ENCODE data around the gene RHBDD2.

Gene RHBDD2

DNA sequence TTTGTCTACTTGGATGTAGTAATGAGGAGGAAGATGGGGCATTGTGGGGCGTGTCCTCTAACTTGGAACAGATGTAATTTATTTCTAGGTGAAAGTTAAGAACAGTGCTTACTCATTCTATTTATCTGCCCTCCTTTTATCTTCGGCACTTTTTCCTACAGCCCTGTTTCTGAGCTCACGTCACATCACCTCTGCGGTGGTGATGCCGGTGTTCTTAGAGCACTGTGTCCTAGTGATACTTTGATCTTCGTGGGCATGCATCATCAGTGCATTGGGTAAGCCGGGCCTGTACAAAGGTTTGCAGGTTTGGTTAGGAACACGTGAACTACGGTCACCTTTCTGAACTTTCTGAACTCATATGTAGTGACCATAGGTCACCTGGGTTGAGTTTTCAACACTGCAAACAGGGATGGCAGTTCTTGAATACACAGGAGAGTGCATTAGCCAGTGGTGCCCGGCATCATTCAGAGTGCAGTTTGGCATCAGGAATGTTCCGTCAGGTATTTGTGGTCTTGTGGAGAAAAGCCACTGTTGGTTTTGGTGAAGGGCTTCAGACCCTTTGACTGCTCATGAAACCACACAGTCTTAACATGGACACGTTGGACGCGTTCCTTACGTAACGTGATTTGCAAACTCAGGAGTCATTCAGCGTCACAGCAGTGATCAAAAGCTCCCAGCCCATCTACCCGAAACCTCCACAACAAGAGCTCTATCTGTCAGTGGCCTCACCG, 41.8 kb downstream of the RHBDD2 start:
- DNase-seq = no peak

GRCh38 chr7:75921479-75921878, 42.6 kb downstream of the RHBDD2 start:
- no peak for DNase-seq

GRCh38 chr7:75922966-75923603, 44.3 kb downstream of the RHBDD2 start:
- DNase-seq = no peak

- DNase-seq = no peak
These were observed 45.4 kb downstream of the RHBDD2 start for GRCh38 chr7:75924256-75924655.

GRCh38 chr7:75924889-75925288, 46.1 kb downstream of the RHBDD2 start:
- DNase-seq = no peak

GRCh38 chr7:75925717-75926435, 47.0 kb downstream of the RHBDD2 start:
- peak in 1 of 2 experiments; percentile 2 for DNase-seq

- DNase-seq = no peak
These were observed 49.7 kb downstream of the RHBDD2 start for GRCh38 chr7:75928568-75928914.

DNA sequence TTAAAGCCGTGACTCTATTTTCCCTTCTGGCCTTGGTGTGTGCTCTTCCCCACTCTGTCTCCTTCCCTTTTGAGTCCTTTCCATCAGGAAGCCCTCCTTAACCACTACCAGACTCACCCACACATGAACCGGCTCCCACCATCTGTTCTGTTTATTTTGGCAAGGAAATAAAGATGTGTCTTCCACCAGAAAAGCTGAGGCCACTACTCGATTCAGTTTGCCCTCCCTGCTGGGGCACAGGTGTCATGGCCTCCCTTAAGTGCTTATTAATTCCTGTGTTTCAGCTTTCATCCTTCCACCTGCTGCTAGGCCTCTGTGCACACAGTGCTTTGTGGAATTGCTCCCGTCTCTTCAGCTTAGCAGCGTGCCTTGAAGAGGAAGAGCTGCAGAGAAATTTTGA, 52.8 kb downstream of the RHBDD2 start:
- DNase-seq = peak; percentile 49 to 68

GRCh38 chr7:75937958-75938786, 59.3 kb downstream of the RHBDD2 start:
- DNase-seq = no peak
